HG03354 (cell line): ENCODE results near the gene CRYGA.

ENCODE experiments used
- ATAC-seq: cut with Tn5 transposase; IDR thresholded peaks from one replicate; pipeline ENCODE4 v1.9.1; 2021; ENCODE audit warnings: mild to moderate bottlenecking; ENCODE audit not compliant: unreplicated experiment, poor library complexity, severe bottlenecking

Gene CRYGA, protein sequence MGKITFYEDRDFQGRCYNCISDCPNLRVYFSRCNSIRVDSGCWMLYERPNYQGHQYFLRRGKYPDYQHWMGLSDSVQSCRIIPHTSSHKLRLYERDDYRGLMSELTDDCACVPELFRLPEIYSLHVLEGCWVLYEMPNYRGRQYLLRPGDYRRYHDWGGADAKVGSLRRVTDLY

DNA sequence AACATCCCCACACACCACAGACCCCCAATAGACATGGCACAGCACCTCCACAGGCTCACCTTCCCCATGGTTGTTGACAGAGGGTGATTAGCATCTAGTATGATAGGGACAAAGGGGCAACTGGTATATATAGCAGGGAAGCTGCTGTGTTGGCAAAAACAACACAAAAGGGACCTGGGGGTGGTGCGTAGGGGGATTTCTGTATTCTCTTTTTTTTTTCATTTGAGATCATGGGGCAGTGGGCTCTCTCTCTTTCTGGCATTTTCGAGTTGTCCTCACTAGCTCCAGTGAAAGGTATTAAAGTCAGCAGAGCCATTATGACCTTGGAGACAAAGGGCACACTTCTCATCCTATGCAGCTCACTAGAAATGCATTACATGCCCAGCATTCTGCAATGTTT is at the start of gene CRYGA:
CRYGA (minus strand) TSS at position 101 of the 400 bp plus-strand sequence; CDS start at position 68, 33 bp downstream.
- no peak for ATAC-seq

DNA sequence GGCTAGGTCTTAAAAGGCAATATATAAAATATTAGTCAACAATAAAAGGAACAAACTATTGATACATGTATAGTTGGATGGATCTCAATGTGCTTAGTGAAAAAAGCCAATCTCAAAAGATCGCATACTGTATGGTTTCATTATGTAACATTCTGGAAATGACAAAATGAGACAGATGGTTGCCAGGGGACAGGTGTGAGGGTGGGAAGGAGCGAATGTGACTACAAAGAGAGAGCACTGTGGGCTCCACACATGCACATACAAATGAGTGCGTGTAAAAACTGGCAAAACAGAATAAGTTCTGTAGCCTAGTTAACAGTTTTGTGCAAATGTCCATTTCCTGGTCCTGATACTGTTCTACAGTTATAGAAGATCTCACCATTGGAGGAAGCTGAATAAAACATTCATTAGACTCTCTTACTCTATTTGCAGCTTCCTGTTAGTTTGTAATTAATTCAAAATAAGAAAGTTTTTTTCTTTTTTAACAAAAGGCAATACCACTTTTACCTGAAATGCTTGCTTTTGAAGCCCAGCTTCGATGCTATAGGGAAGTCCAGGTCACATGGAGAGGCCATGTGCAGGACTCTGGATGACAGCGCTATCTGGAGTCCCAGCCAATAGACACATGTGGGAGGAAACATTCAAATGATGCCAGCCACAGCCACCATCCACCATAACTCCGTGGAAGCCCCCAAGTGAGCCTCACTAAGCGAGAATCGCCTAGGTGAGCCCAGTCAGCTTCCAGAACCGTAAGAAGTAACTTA is 47.5 kb upstream of the CRYGA start:
- no peak for ATAC-seq

DNA sequence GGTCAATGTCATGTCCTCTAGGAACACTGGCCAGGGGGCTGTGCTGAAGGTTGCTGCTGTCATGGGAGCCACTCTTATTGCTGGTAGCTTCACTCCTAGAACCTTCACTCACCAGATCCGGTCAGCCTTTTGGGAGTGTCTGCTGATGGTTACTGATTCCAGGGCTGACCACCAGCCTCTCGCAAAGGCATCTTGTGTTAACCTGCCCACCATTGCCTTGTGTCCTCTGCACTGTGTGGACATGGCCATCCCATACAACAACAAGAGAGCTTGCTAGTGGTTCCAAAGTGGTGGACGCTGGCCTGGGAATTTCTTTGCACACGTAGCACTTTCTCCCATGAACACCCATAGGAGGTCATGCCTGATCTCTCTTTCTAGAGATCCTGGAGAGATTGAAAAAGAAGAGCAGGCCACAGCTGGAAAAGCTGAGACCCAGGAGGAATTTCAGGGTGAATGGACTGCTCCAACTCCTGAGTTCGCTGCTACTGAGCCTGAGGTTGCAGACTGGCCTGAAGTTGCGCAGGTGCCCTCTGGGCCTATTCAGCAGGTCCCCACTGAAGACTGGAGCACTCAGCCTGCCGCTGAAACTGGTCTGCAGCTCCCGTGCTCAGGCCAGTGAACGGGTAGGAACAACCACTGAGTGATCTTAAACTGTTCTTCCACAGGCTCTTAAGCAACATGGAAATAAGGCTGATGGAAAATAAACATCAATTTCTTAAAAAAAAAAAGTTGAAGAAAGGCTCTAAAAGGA is 45.1 kb upstream of the CRYGA start:
- ATAC-seq = no peak

DNA sequence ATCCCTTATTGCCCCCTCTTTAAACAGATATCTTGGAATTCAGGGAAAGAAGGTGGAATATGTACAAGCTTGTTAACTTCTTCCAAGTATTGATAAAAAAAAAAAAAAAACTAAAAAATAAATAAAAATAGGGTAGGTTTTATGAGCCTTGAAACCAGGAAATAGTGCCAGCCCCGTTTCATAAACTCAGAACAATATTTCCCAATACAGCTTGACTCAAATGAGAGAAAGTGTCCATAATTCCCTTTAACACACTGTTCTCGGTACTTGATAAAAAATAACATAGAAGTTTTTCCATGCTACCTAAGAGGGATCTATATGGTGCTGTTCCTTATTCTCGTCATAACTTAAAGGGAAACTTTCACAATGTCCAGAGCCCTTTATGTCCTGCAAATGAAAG is 44.4 kb upstream of the CRYGA start:
- ATAC-seq = no peak

DNA sequence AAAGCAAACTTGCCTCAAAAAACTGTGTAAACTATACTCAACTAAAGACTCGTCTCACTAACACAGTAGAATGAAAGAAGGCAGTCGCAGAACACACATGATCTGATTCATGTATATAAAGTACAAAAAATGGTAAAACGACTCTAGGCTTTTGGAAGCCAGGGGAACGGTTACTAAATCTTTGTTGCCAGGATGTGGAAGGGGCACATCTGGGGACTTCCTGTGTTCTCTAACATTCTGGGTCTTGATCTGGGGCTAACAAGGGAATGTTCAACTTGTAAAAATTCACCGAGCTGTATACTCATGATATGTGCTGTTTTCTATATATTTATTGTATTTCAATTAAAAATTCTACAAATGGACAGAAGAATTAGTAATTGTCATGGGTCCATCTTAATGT is 40.8 kb upstream of the CRYGA start:
- ATAC-seq = no peak

DNA sequence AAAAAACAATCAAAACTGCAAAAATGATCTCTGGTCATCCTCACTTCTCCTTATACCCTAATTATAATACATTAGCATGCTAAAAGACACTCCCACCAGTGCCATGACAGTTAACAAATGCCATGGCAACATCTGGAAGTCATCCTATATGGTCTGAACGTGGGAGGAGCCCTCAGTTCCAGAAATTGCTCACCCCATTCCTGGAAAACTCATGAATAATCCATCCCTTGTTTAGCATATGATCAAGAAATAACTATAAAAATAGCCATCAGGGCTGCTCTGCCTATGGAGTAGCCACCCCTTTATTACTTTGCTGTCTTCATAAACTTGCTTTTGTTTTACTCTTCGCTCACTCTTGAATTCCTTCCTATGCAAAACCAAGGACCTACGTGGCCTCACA is 32.1 kb upstream of the CRYGA start:
- ATAC-seq = no peak

DNA sequence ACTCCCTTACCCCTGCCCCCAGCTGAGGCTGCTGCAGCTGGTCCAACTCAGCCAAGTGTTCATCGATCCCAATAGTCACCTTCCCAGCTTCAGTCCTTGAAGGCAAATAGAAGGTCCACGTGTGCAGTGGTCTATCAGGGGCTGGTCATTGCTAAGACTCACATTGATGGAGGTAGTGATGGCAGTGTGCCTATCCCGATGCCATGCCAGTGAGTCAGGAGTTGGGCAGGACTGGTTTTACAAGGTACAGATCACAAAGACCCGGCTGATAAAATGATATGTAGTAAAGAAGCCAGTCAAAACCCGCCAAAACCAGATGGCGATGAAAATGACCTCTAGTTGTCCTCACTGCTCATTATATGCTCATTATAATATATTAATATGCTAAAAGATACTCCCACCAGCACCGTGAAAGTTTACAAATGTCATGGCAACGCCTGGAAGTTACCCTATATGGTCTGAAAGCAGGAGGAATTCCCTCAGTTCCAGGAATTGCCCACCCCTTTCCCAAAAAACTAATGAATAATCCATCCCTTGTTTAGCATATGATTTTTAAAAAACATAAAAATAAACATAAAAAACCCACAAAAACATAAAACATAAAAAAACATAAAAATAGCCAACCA is 29.3 kb upstream of the CRYGA start:
- ATAC-seq = no peak

DNA sequence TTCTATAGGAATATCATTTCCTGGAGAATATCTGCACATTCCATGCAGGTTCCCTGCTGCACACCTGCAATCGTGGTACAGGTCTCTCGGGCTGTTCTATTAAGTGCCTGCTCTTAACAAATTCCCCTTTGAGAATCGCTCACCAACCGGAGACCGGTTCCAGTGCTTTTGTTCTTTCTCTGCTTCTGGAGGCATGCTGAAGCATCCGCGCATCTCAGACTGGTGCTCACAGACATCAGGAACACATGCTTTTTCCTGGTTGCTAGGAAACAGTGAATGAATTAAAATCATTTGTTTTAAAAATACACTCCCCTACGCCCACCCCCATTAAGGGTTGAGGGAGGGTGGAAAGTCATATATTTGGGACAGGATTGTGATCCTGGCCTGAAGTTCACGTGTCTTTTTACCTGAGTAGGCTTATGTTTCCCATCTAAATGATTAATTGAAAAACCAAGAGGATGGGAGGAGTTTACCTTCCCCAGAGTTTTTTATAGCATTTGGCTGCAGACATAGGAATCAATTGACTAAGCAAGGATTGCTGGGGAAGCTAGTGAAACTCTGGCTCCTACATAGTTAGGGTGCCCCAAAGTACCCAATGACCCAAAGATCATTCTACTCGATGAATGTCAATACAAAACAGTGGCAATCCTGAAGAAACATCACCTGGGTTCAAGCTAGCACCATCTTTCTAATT is 26.6 kb upstream of the CRYGA start, which contains the start of gene C2orf80:
C2orf80 (minus strand) TSS at position 221 of the 694 bp plus-strand sequence. CDS start 3,044 bp downstream, outside the sequence.
- no peak for ATAC-seq

DNA sequence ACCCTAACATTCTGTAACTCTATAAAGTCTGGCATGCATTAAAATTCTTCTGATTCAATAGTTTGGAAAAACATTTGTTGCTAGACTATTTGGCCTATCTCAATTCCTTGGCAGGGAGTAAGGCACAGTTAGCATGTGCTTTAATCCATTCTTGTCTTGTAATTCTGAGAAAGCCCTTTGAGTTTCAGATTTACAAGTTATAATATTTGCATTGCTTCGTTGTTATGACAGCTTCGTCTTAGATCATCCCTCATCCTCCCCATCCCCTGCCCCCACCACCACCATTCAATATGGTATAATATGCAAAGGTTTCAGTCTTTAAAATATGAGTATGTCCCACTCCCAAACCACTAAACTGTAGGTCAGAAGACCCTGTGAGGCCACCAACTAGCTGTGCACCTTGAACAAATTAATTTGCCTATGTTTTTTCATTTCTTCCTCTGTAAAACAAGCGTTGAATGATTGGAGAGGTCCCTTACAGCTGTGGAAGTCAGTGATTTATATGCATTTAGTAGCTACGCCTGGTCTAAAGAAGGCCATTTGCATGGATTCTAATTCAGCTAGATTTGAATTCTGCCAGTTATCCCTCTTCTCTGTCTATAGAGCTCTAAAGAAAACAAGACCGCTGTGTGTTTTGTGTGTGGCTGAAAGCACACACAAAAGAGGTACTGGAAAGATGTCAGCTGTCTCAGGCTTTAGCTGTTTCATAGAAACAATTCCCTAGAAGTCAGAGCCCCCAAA is 25.9 kb upstream of the CRYGA start:
- ATAC-seq = no peak

DNA sequence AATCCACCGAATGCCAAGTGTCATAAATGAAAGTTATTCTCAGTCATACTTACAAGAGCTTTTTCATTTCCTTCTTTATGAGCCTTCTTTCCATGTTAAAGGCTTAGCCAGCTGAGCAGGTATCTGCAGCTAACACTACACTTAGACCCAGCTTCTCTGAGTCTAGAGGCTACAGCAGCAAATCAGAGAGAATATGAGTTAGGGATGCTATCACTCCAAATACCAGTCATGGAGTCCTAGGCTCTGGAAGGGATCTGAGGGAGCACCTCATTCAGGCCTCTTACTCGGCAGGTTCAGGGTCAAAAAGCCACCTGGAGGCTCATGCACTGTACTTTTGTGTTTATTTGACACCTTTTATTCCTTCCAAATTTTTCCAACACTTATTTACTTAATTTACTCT is 23.5 kb upstream of the CRYGA start:
- no peak for ATAC-seq

DNA sequence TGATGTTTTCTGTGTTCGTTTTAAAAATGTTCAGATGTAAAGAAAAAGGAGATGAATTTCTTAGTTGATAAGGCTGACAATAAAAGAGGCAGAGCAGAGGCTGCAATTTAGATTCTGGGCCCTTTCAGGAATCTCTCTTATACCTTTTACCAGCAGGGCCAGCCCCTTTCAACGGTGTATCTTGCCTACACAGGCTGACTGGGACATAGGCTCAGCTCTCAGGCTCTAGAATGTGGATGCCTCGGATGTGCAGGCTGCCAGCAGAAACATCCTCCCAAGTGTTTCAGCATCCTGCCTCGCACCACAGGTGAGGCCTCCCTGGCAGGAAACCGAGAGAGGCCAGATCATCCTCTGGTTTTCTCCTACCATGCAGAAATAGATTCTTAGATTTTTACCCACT is 23.1 kb upstream of the CRYGA start:
- ATAC-seq = no peak

DNA sequence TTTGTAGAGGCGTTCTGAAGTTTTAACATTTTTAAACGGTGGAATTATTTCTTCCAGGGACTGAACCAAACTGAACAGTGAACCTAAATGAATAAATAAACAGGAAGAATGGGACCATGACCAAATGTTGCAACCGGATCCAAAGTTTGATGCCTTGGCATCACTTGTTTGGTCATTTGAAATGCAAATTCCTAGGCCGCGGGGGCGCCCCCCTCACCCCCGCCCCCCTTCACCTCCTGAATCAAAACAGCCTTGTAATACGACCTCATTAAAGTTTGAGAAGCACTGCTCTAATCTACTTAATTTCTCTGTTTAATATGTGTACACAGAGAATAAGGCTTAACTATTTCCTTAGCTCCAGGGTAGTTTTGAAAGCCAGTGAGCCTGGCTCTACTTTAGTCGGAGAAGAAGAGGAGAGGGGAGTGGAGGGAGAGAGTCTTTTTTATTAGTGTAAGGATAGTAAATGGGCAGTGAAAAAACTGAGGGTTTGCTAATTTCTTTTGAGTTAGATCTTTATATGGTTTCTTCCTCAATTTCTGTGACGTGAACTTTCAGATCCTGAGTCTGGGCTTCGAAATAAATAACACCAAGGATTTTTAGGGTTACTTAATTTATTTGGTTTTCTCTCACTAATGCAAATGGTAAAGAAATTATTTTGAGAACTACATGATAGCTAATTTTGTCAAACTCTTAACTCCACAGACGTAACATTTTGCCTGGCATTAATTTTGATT is 20.8 kb upstream of the CRYGA start:
- no peak for ATAC-seq

DNA sequence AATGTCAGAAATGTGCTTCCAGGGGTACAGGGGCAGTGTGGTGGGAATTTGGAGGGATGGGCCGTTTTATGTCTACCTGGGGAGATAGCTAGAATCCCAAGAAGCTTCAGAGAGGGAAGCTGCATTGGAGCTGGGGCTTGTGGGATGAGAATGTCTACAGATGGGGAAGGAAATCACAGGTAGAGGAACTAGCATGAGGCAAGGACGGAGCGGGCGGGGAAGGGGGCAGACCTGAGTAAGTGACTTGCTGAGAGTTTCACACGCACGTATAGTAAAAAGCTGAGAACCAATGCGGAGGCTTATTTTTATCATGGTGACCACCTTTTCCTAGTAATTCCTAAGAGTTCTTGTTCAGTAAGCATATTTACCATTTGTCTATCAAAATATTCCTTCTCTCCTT is 20.1 kb upstream of the CRYGA start:
- no peak for ATAC-seq

DNA sequence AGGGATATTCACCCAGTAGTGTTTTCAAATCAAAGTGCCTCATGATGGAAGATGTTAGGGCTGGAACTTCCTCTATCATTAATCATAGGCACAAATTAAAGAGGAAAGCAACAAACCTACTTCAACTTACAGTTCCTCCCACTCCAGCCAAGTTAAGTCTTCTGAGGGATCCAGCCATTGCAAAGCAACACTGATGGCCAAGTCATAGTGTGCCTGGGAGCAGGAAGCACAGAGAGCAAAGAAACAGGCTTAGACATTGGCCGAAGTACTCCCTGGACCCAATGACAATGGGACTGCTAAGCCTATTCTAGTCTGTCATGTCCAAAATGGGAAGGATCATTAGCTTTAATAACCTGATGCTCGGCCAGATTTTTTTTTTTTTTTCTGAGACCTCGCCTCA is 19.4 kb upstream of the CRYGA start:
- ATAC-seq = no peak

DNA sequence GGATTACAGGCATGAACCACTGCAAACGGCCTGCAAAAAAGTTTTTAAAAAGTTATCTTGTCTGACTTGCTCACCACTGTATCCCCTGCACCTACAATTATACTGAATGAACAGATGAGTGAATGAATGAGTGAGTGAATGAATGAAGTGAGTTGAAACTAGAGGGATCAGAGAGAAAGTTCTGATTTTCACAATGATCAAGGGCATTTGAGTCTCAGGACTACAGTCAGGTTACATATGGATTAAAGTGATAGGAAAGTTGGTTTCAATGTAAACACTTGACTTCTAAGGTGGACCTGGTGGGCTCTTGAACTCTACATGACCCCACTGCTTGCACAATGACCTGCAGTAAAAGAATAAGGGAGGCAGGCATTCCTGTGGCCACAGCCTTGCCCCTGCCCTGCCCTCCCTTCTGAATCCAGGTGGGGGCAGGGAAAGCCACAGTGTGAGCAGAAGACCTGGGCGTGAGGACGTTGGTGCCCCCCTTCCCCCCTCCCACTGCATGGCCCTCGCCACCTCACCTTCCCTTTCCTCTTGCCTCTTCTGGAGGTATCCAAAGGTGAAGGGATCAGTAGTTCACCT is 15.7 kb upstream of the CRYGA start:
- no peak for ATAC-seq

DNA sequence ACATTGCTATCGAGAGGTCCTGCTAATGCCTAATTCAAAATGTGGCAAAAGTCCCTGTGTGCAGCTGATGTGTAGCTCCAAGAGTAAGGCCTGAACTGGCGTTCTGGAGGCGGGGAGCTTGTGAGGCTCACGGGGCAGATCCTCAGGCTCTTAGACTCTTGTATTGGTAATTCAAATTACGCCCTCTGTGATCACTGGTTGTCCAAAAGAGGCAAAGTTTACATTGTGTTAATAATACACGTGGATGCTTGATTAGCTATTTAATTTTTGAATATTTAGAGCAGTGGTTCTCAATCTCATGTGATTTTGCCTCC is 12.4 kb upstream of the CRYGA start:
- no peak for ATAC-seq

DNA sequence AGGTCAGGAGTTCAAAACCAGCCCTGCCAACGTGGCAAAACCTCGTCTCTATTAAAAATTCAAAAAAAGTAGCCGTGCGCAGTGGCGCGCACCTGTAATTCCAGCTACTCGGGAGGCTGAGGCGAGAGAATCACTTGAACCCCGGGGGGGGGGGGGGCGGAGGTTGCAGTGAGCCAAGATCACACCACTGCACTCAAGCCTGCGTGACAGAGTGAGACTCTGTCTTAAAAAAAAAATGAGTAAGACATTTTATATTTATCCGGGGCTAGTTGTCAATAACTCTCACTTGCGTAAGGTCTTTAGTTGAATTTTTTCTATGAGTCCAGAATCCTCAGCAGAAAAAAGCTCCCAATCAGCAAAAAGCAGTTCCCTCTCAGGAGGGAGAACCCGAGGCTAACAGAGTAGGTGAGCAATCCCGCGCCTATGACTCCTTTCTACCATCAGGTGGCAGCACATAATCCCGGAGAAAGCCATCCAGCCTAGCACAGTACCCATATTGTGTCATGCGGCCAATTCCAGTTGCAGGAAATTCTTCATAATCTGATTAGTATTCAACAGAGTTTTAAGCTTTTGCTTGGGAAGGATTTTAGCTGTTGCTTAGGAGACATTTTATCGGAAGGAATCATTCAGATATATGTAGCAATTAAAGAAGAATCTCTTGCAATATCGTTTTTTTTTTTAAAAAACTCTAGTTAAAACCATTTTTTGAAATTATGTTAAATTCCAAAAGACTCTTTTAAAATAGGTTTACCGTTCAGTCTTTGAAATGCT is 11.9 kb upstream of the CRYGA start:
- peak; percentile 99 for ATAC-seq

DNA sequence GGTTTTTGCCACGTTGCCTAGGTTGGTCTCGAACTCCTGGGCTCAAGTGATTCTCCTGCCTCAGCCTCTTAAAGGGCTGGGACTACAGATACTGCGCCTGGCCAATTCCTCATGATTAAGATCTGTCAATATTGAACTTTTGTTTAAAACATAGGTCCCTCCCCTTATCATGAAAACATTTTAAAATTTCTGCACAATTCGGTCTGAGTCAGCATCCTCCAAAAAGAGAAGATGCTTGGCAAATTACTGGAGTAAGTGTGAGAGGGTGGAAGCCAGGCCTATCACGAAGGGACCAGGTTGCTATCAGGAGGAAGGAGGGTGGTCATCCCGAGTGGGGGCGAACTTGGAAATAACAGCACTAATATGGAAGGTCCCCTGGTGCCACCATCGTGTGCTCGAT is 10.8 kb upstream of the CRYGA start:
- no peak for ATAC-seq
